ENCODE results near the gene PTPN20.
"Not testable (repeated sequence)": the region's sequence is repeated elsewhere in the genome, so short reads cannot be mapped to it uniquely, and the experiment has no call there.

Gene PTPN20, protein sequence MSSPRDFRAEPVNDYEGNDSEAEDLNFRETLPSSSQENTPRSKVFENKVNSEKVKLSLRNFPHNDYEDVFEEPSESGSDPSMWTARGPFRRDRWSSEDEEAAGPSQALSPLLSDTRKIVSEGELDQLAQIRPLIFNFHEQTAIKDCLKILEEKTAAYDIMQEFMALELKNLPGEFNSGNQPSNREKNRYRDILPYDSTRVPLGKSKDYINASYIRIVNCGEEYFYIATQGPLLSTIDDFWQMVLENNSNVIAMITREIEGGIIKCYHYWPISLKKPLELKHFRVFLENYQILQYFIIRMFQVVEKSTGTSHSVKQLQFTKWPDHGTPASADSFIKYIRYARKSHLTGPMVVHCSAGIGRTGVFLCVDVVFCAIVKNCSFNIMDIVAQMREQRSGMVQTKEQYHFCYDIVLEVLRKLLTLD

DNA sequence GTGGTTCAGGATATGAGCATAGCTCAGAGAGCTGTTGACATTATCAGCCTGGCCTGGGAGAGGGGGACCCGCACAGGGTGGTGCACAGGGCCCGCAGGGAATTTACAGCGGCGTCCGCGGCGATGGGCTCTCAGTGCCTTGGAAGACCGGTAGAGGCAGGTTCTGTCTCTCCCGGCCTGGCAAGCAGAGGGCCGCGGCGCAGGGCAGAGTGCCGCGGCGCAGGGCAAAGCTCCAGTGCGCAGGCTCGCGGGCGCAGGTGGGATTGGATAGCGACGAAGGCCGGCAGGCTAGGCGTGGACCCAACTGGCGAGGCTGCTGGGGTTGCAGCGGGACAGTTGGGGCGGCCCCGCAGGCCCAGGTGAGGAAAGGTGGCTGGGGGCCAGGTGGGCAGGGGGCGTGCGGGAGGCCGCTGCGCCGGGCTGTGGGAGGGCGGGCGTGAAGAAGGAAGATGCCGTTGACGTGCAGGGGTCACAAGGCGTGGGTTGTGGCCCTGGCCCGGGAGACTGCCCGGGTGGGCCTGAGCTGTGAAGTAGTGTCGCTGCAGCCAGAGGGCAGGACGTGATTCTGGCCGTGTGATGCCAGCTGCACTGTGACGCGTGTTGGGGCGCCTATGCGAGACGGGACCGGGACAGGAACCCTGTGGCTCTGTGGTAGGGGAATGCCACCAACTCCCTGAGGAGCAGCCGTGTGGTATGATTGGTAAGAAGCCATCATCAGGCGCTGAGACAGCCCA is at the start of gene PTPN20:
Gene PTPN20, plus strand, starts transcription at position 285 of the 733 bp plus-strand sequence. CDS start 21,072 bp downstream, outside the sequence.
- DNase-seq (ENCODE audit: low spot score), result not testable (repeated sequence)

DNA sequence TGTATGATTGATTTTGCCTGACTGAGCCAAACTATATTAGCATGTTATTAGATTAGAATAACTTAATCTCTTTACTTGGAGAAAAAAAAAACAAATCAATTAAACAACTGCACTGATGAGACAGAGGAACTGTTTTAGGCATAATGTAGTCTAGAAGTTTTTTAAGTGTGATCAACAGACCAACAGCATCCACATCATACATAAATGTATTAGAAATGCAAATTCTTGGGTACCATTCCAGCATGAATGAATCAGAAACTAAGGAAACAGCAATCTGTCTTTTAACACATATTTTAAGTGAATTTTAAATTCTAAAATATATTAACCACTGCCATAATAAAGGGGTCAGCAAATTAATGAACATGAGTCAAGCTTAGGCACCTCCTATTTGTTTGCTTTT is 41.5 kb upstream of the PTPN20 start:
- not testable (repeated sequence) for DNase-seq (ENCODE audit: low spot score)

DNA sequence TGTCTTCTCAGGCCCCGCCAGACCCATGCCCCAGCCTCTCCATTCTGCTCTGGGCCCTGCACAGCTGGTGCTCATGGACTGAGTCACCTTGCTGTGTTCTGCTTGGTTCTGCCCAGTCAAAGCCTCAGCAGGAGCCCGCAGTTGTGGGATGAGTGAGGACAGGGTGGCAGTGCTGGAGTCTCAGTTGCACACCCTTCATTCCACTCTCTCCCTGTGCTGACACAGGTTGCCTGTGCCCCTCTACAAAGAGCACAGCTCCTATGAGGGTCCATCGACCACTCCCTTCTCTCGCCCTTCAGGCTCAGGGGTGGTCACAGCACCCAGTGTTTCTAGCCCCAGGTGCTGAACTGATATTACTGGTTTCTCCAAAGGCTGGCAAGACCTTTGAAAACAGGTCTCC is 39.6 kb upstream of the PTPN20 start:
- not testable (repeated sequence) for DNase-seq (ENCODE audit: low spot score)

DNA sequence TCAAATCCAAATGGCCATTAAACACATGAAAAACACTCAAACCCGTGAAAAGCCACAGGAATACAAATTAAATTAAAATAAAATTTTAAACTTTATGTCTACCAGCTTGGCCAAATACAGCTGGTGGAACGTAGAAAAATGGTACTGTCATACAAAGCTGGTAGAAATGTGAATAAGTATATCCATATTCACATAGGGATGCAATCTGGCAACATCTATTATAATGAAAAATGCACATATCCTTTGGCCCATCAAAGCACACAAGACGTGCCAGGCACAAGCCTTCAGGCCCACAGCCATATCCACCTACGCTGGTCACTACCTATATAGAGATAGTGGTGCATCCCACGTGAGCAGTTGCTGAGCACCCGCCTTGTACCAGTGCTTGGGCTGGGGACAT is 35.9 kb upstream of the PTPN20 start:
- DNase-seq (ENCODE audit: low spot score), result not testable (repeated sequence)

DNA sequence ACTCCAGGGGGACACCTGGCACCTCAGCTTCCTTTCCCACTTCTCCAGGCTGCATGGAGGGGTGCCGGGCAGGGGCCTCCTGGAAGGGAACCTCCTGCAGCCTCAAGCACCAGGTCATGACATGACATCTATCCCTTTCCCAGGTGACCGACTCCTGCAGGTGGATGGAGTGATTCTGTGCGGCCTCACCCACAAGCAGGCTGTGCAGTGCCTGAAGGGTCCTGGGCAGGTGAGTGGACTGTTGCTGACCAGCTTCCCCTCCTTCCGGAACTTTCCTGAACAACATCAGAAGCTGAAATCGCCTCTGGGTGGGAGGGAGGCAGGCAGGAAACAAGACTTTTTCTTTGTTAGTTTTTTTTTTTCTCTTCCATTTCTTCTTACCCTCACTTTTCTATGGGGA is 34.5 kb upstream of the PTPN20 start:
- DNase-seq (ENCODE audit: low spot score), result not testable (repeated sequence)

DNA sequence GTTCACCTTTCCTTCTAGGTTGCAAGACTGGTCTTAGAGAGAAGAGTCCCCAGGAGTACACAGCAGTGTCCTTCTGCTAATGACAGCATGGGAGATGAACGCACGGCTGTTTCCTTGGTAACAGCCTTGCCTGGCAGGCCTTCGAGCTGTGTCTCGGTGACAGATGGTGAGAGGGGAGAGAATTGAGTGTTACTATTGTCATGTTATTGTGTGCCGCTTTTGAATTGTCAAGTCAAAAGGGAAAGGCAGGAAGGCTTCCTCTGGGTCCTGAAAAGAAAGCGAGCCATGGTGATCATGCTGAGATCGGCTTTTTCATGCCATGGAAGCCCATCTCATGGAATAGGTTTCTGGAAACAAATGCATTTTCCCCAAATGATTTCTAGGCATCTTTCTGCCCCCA is 32.5 kb upstream of the PTPN20 start:
- DNase-seq (ENCODE audit: low spot score), result not testable (repeated sequence)

DNA sequence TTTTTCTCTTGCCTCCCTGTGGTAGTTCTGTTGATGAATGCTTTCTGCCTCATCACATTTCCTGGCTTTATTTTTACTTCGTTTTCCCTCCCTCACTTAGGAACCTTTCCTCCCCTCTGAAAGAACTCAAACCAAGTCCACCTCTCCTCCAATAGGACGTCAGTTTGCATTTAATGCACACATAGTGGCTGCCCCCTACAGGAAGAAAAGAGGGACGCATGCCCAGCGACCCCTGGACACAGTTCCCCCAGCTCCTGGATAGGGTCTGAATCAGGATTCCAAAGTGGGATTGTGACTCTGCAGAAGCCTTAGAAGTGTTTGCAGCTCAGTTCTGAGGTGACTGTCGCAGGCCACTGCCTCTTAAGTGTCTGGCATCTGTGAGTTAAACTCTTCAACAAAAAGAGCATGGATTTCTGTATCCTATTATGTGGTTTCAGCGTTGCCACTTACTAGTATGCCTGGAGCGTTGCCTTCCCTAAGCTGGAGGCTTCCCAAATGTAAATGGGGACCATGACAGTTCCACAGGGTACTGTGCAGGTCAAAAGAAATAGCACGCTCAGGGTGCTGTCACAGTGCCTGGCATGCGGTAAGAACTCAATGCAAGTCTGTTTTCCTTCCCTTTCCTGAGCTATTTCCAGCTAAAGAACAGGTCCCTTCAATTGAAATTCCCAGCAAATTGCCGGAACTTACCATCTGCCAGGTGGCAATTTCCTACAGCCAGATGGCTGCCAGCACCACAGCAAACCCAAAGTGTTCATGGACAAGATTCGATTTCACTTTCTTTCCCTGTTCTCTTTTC is 20.2 kb upstream of the PTPN20 start:
- DNase-seq (ENCODE audit: low spot score), result not testable (repeated sequence)

DNA sequence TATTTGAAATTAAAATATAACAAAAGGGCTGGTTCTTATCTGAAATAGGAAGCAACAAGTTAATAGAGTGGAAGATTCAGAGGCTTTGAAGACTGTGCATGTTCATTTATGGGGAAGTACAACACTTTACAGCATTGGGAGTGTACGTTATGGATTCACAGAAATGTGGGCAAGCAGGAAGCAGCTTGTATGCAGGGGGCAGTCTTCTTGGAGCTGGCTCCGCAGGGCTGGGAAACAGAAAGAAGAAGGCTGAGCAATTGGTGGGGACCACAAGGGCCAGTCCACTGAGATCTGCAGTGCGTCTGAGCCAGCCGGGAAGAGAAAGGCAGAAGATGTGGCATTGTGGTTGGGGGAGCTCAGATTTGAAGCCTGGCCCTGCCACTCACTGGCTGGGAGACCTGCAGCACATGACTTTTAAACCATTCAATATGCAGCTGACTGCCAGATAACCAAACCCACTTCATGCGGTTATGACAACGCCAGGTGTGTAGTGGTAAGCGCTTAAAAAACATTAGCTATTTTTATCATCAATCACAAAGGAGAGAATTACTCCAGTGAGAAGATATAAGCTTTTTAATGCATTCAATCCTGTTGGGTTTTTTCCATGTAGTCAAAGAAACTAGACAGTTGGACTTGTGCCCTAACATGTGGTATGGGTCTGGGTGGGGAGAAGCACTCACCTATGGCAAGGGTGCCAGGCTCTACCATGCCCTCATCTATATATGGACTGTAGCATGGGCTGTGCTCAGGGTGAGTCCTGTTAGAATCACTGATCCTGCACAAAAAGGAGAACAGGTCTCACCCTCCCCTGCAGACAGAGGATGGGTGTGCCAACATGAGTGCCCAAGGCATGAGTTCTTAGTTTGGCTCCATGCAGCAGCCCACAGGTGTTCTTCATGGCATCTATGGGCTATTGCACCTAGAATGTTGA is 14.2 kb upstream of the PTPN20 start:
- DNase-seq (ENCODE audit: low spot score), result not testable (repeated sequence)

DNA sequence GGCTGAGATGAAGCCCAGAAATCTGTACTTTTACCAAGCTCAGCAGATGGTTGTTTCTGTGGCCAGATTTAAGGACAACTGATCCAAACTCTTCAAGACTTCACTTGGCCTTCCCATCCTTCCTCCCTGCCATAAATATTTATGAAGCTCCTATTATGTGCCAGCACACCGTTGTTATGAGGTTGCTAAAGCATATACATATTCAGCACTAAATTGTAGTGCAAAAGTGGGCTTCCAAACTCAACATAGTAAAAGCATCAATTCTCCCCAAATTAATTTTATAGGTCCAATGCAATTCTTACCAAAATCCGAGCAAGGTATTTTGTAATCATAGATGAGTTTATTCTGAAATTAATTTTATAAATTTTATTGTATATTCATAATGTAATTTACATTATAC is 10.0 kb upstream of the PTPN20 start:
- not testable (repeated sequence) for DNase-seq (ENCODE audit: low spot score)

DNA sequence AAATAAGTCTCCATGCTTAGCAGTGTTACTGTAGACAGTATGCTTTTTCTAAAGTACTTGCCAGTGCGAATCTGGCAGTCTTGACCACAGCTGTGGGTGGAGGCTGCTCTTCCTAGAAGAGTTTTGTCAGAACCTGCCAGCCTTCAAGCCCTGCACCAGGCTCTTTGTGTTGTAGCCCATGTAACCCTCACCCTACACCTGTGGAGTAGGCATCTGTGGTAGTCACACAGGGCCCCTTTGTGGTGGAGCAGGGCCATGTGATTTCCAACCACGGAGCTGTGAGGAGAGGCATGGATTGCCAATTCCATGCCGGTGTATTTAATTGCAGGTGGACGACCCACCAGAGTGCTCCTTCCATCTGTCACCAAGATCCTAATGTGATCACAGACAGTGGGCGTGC is 7.4 kb upstream of the PTPN20 start:
- DNase-seq (ENCODE audit: low spot score), result not testable (repeated sequence)

DNA sequence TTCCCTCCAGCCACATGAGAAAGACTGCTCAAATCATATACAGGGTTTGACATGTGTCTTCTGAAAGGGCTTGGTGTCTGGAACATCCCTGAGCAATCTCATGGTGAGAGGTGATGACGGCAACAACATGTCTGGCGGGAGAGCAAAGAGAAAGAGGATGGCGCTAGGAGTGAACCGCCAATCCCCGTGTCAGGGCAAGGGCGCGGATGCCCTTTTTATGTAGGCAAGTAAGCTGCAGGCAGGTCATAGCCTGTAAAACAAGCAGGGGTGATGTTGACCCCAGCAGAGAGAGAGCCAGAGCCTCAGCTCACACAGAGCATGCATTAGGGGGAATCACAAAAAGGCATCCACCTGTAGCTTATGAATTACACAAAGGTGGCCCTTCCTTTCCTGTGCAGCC is 4.9 kb upstream of the PTPN20 start:
- DNase-seq (ENCODE audit: low spot score), result not testable (repeated sequence)

DNA sequence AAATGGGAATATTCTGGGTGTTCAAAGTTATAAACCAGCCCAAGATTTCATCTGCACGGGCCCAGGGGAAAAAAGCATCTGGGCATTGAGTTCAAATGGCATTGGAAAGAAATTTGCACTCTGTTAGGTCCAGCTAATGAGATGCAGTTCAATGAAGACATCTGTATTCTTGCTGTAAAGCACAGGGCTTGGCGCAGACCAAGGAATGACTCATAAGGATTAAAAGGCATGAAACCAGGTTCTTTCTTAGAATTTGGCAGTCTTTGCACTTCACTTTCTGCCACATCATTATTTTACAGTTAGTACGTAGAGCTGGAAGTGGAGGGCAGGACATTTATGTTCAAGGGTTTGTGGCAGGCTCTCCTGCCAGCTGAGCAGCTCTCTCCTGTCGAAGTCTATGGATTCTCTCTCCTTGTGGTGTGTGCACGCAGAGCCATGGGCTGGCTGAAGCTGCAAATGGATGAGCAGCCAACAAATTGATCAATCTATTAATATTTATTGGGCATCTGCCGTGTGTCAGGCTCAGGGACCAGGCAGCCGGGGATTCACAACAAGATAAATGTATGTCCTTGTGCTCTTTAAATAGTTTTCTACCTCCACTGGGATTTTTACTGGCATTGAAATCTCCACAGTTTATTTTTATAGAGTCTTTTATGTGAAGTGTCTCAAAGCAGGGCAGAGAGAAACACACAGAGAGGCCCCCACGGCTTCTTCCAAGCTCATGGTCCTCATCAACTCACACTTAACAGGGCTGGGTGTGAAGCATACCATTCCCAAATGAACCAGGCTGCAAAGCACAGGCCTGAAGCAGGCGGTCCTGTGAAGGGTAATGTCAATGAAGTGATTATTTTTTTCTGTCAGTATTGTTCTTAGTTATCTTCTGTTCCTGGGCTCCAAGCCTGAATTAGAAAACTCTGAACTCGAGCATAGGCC is 3.8 kb upstream of the PTPN20 start:
- not testable (repeated sequence) for DNase-seq (ENCODE audit: low spot score)

DNA sequence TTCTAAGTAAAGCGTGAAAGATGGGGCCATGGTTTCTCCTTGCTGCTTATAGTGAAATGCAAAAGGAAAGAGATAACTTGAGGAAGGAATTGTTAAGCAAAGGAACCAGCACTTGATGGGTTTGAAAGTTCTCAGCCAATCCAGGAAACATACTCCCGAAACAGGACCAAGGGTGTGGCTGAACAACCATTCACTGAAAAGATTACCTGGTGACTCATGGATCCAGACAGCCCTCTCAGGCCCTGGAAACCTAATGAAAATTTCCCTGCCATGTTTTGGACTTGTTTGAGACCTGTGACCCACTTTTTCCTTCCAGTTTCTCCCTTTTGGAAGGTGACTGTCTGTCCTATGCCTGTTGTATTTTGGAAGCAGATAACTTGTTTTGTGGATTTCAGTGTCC is 11.3 kb downstream of the PTPN20 start:
- DNase-seq (ENCODE audit: low spot score), result not testable (repeated sequence)

DNA sequence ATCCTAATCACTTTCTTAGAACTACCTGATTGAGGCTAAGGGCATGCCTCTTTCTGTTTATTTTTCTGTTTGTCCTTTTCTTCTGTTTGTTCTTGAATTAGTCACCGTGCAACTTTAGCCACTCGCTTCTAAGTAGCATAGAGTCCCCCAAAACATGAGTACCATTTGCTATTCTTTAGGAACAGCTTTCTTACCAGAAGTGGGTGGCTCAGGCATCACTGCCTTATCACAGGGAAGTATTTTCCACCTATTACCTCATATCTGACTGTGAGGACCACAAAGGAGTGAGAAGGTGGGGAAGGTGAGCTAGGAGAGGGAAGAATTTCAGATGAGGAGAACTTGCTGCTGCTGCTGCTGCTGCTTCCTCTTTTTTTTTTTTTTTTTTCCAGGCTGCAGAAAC is 13.9 kb downstream of the PTPN20 start:
- DNase-seq (ENCODE audit: low spot score), result not testable (repeated sequence)

DNA sequence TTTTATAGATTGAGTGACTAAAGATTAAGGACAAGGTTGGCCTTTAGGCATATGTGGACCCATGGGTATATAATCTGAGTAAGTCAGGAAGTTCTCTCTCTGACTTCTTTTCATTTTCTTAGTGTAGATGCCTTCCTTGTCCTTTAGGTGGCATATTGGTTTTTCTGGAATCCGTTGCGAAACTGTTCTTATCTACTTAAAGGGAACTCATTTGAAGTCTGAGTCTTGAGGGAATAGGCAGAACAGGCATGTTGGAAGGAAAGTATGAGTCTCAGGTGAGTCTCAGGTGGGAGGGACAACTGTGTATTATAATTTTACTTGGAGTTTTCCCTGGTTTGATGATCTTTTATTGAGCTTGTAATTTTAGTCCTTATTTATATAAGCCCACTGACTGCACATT is 14.6 kb downstream of the PTPN20 start:
- peak; percentile 33 for DNase-seq (ENCODE audit: low spot score)

DNA sequence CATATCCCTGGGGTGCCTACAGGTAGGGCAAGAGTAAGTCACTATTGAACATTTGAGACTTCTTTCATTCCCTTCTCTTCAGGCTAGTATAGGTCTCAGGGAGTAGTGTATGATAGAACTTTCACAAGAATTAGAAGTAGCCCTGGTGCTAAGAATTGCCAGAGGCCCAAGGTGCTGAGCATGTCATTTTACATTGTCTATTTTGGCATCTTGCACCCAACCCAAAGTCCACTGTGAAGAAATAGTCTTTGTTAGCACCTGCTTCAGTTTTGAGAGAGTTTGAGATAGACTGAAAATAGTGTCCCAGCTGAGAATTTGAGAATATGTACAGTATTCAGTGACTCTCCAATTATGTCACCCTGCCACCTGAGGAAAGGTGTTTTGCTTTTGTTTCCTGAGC is 17.6 kb downstream of the PTPN20 start:
- DNase-seq (ENCODE audit: low spot score), result not testable (repeated sequence)

DNA sequence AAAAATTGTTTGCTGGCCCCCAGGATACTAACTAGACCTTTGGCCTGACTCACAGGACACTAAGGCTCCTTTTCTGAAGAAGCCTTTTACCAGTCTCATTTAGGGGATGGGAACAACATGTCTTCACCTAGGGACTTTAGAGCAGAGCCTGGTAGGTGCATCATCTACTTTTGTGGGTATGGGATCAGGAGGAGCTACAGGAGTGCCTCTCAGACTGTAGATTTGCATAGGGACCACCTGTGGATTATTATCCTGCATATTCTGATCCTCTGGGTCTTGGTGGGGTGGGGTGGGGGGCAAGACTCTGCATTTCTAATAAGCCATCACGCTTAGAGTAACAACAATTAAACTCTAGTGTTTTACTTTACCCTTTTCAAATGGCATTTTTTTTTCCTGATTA is 21.2 kb downstream of the PTPN20 start:
- not testable (repeated sequence) for DNase-seq (ENCODE audit: low spot score)

DNA sequence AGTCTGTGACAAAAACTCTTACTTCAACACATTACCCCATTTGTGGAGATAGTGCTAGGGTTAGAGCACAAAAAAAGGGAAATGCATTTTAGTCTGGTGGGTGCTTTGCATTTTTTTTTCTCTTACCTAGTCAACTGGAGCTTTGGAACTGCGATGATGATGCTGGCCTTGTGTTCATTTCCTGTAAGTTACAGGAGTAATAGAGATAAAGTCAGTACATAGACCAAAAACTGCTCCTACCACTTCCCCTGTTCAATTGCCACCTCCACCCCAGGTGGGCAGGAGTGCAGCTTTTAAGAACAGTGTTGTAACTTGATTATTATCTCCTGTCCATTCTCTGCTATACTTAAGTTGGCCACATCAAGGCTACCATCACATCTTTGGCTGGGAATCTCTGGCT is 29.9 kb downstream of the PTPN20 start:
- DNase-seq (ENCODE audit: low spot score), result not testable (repeated sequence)

DNA sequence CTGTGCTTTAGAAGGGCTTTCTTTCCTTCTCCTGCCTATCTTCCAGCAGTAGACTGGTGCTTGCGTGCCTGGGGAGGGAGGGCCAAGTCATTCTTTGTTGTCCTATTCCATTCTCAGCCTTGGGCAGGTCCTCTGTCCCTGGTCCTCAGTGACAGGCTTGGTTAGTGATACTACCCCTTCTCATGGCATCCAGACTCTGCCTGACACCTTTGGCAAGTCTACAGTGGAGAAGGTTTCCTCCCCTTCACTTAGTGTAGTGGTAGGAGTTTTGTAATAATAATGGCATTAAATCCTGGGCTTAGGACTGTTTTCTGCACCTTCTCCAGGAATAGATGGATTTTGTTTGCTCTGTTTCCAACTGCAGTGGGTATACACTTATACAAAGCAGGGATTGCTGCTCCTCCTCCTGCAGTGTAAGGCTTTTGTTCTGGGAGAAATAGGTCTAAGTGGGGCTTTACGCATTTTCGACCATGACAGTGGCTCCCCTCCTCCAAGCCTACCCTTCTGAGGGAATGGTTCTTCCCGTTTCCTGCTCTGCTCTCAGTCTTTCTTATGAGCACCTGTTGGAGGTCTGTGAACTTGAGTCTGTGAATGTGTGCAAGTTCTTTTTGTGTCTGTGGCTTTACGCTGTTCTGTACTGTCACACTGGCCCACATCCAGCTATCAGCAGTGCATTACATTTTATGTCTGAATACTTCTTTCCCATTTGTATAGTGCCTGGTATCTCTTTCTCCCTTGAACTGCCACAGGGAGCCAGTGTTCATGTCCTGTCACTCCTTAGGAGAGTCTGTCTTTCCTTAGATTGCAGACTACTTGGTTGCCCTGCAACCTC is 37.7 kb downstream of the PTPN20 start:
- DNase-seq (ENCODE audit: low spot score), result not testable (repeated sequence)

All from RKO (cell line).